H1 (cell line): Measurements from ENCODE around the gene INPP4B. TPM values are rescaled to one million over a fixed set of nuclear protein-coding genes. Genes with fewer than 3 reads are reported as not detected.

ENCODE experiments used
- CTCF ChIA-PET: fragments of 300-600 bp; sonication (Branson Sonifier 250); formaldehyde crosslinking; loops from one replicate; lab custom pipeline; 2021; ENCODE audit not compliant: partially characterized antibody; lab: Charles Lee
- POLR2A ChIA-PET: fragments of 300-600 bp; sonication (Branson Sonifier 250); formaldehyde crosslinking; loops from one replicate; lab custom pipeline; 2021; ENCODE audit warnings: inconsistent platforms; ENCODE audit not compliant: partially characterized antibody; lab: Charles Lee
- DNase-seq, 2 experiments: peaks; one replicate each; pipeline versions ENCODE4 v3.0.0 to v3.0.0-alpha.2; 2010 to 2022; ENCODE audit warnings: low spot score in 2 of 2, low read depth in 1 of 2, mixed read lengths in 1 of 2
- FAIRE-seq: peaks from 2 replicates; lab custom pipeline; 2011; peaks lifted over from hg19 to GRCh38; lab: Jason Lieb, UNC
- H2AFZ ChIP-seq: 2 replicates; pipeline ENCODE4 v1.8.1; 2012; ENCODE audit warnings: low read length, inconsistent platforms
- H2AK5ac ChIP-seq: 2 replicates; pipeline ENCODE4 v1.6.1; 2013; ENCODE audit warnings: low read depth, low read length
- H2BK120ac ChIP-seq: replicated peaks from 2 replicates; pipeline ENCODE3; 2013; ENCODE audit warnings: low read depth, low read length, inconsistent platforms
- H2BK12ac ChIP-seq: 2 replicates; pipeline ENCODE4 v1.6.1; 2013; ENCODE audit warnings: low read depth, low read length
- H2BK15ac ChIP-seq: 2 replicates; pipeline ENCODE4 v1.6.1; 2013; ENCODE audit warnings: low read length
- H2BK20ac ChIP-seq: 2 replicates; pipeline ENCODE4 v1.6.1; 2013; ENCODE audit warnings: low read length
- H2BK5ac ChIP-seq: 2 replicates; pipeline ENCODE4 v1.6.1; 2013; ENCODE audit warnings: low read depth, low read length
- H3K14ac ChIP-seq: 2 replicates; pipeline ENCODE4 v1.6.1; 2013; ENCODE audit warnings: inconsistent platforms; ENCODE audit not compliant: insufficient read length
- H3K18ac ChIP-seq: 2 replicates; pipeline ENCODE4 v1.6.1; 2013; ENCODE audit warnings: low read length; ENCODE audit errors: extremely low read depth
- H3K23ac ChIP-seq: 2 replicates; pipeline ENCODE4 v1.6.1; 2013; ENCODE audit warnings: inconsistent platforms; ENCODE audit not compliant: insufficient read length
- H3K23me2 ChIP-seq: 2 replicates; pipeline ENCODE4 v1.6.1; 2013; ENCODE audit warnings: low read depth, low read length
- H3K27ac ChIP-seq: 2 replicates; pipeline ENCODE4 v1.6.1; 2011; ENCODE audit warnings: low read depth, low read length, inconsistent platforms
- H3K27me3 ChIP-seq, 4 experiments: replicated peaks in 1 of 4; 1 replicate in 1 of 4; 2 replicates in 3 of 4; pipeline versions ENCODE4 v1.6.1 to v1.8.1; 2011 to 2013; ENCODE audit warnings: low read length in 3 of 4, mild to moderate bottlenecking in 3 of 4, inconsistent platforms in 2 of 4, mixed read lengths in 2 of 4, moderate library complexity in 1 of 4; ENCODE audit not compliant: control insufficient read depth in 3 of 4, insufficient read depth in 3 of 4; ENCODE audit errors: extremely low read depth in 1 of 4
- H3K36me3 ChIP-seq, 4 experiments: 2 replicates each; pipeline versions ENCODE4 v1.6.1 to v1.8.1; 2011 to 2013; ENCODE audit warnings: mild to moderate bottlenecking in 4 of 4, low read length in 3 of 4, moderate library complexity in 2 of 4, control low read depth in 1 of 4, inconsistent platforms in 1 of 4; ENCODE audit not compliant: insufficient read depth in 4 of 4, control insufficient read depth in 2 of 4
- H3K4ac ChIP-seq: replicated peaks from 2 replicates; pipeline ENCODE3; 2013; ENCODE audit warnings: low read length, low read depth, mixed read lengths, inconsistent platforms; ENCODE audit not compliant: insufficient read length
- H3K4me1 ChIP-seq, 4 experiments: replicated peaks in 1 of 4; 1 replicate in 1 of 4; 2 replicates in 3 of 4; pipeline versions ENCODE4 v1.6.1 to v1.8.1; 2011 to 2013; ENCODE audit warnings: low read length in 3 of 4, inconsistent platforms in 2 of 4, mixed read lengths in 1 of 4; ENCODE audit not compliant: insufficient read depth in 4 of 4, control insufficient read depth in 3 of 4
- H3K4me2 ChIP-seq, 2 experiments: 2 replicates each; pipeline versions ENCODE4 v1.6.1 to v1.8.1; 2011 to 2013; ENCODE audit warnings: low read depth in 2 of 2, low read length in 2 of 2, control low read depth in 1 of 2, inconsistent platforms in 1 of 2, mild to moderate bottlenecking in 1 of 2; ENCODE audit not compliant: insufficient read depth in 1 of 2
- H3K4me3 ChIP-seq, 4 experiments: fragments of 200-600, 300-600 bp in 1 of 4; sonication (generic), shearing (Covaris generic), sonication (Bioruptor Twin) in 1 of 4; 2 replicates each; pipeline versions ENCODE4 v1.5.1 to v1.8.1; 2011 to 2016; ENCODE audit warnings: low read length in 4 of 4, low read depth in 3 of 4, control low read depth in 2 of 4, inconsistent platforms in 2 of 4, mild to moderate bottlenecking in 2 of 4, mixed read lengths in 1 of 4, moderate library complexity in 1 of 4; ENCODE audit not compliant: insufficient read depth in 2 of 4; ENCODE audit errors: extremely low read depth in 1 of 4
- H3K56ac ChIP-seq: replicated peaks from 2 replicates; pipeline ENCODE3; 2013; ENCODE audit warnings: low read depth, mild to moderate bottlenecking, mixed read lengths, low read length, inconsistent platforms; ENCODE audit not compliant: insufficient read length
- H3K79me1 ChIP-seq: 2 replicates; pipeline ENCODE4 v1.6.1; 2013; ENCODE audit warnings: low read depth, low read length, control low read depth
- H3K79me2 ChIP-seq, 2 experiments: 2 replicates each; pipeline versions ENCODE4 v1.6.1 to v1.8.1; 2012 to 2013; ENCODE audit warnings: low read length in 2 of 2, mild to moderate bottlenecking in 2 of 2, inconsistent platforms in 1 of 2; ENCODE audit not compliant: insufficient read depth in 2 of 2, control insufficient read depth in 1 of 2
- H3K9ac ChIP-seq, 4 experiments: replicated peaks in 1 of 4; 1 replicate in 1 of 4; 2 replicates in 3 of 4; pipeline versions ENCODE4 v1.6.1 to v1.8.1; 2011 to 2013; ENCODE audit warnings: low read depth in 3 of 4, low read length in 3 of 4, control low read depth in 2 of 4, mild to moderate bottlenecking in 2 of 4, moderate library complexity in 2 of 4, inconsistent platforms in 1 of 4; ENCODE audit errors: extremely low read depth in 1 of 4
- H3K9me3 ChIP-seq, 2 experiments: 2 replicates each; pipeline versions ENCODE4 v1.6.1 to v1.8.1; 2012 to 2013; ENCODE audit warnings: mild to moderate bottlenecking in 2 of 2, moderate library complexity in 2 of 2, control low read depth in 1 of 2, inconsistent platforms in 1 of 2, low read depth in 1 of 2, low read length in 1 of 2, mixed read lengths in 1 of 2; ENCODE audit not compliant: insufficient read depth in 2 of 2
- H4K20me1 ChIP-seq, 2 experiments: replicated peaks in 1 of 2; 2 replicates each; pipeline versions ENCODE3 to v1.8.1; 2011 to 2013; ENCODE audit warnings: inconsistent platforms in 2 of 2, low read length in 2 of 2, mild to moderate bottlenecking in 1 of 2; ENCODE audit not compliant: insufficient read depth in 2 of 2, control insufficient read depth in 1 of 2
- H4K5ac ChIP-seq: 2 replicates; pipeline ENCODE4 v1.6.1; 2013; ENCODE audit warnings: low read length, low read depth, mixed read lengths, inconsistent platforms; ENCODE audit not compliant: insufficient read length
- H4K8ac ChIP-seq: 2 replicates; pipeline ENCODE4 v1.8.0; 2013; ENCODE audit warnings: mild to moderate bottlenecking, moderate library complexity, low read length, inconsistent platforms; ENCODE audit not compliant: insufficient read depth; ENCODE audit errors: extremely low read depth
- H4K91ac ChIP-seq: replicated peaks from 2 replicates; pipeline ENCODE3; 2013; ENCODE audit warnings: low read length, mixed read lengths, inconsistent platforms; ENCODE audit not compliant: insufficient read length
- WGBS, 2 experiments: shearing (Covaris generic) in 1 of 2; methylation state at CpG; one replicate each; pipeline versions ENCODE4 v1.1.6 to v1.1.7; 2013 to 2015; ENCODE audit warnings: low lambda C conversion rate in 2 of 2, mixed read lengths in 2 of 2, inconsistent platforms in 1 of 2, low coverage in 1 of 2, missing lambda C conversion rate in 1 of 2; ENCODE audit not compliant: insufficient replicate concordance in 2 of 2, insufficient coverage in 1 of 2, insufficient read length in 1 of 2; ENCODE audit errors: extremely low coverage in 1 of 2, missing lambda C conversion rate in 1 of 2; 5-methylcytosine and 5-hydroxymethylcytosine counted together
- polyA plus RNA-seq, 7 experiments: library from polyadenylated mRNA; depleted of rRNA in 3 of 7; stranded (reverse) in 5 of 7; unstranded in 2 of 7; fragments of >200 nt in 5 of 7; fragments of 200-250 nt in 2 of 7; gene quantifications; 1 replicate in 5 of 7; 2 replicates in 1 of 7; 4 replicates in 1 of 7; pipeline versions ENCODE4 v1.2.1 to v1.2.3, GENCODE V29; 2011 to 2013; ENCODE audit warnings: missing spikeins in 2 of 7, mixed read lengths in 2 of 7
- total RNA-seq: library from RNA; stranded (reverse); fragmentation: NEBNext Ultra II Directional; extraction: Animal tissue kit (Norgen Biotek cat#: 25700); gene quantifications from 2 replicates; pipeline ENCODE4 v1.2.1, GENCODE V29; 2021

Gene INPP4B
- total and polyA plus RNA-seq, 2 of the 8 experiments (the other 6 are each of a cell fraction or from before 2014, with no cell fraction given): 0.11 to 0.54 TPM

DNA sequence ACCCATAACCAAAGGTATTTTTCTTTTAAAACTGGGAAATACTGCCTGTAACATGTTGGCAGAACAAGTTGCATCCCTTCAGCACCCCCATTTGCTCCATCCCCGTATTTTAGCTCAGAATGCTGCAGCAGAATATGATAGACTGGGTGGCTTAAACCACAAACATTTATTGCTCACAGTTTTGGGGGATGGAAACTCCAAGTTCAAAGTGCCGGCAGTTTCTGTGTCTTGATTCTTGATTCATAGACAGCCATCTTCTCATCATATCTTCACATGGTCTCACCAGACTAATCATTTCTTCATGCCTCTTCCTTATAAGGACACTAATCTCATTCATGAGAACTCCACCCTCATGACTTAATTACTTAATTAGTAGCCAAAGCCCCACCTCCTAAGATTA lies 10.5 kb upstream of the INPP4B start:
- ChIA-PET POLR2A (no interaction called here), CTCF (interaction anchor here (1.0 kb wide), 1 partner anchor 1702 kb away, joined by 3 read pairs; no protein-coding TSS in a partner anchor)
- Histone ChIP-seq H3K79me1 (no peaks in the 10 kb centered on the region), H3K23ac (no peak overlapping the region), H2AFZ (no peak overlapping the region), H4K91ac (no peak overlapping the region), H3K27ac (no peak overlapping the region), H3K27me3 (no peaks in the 10 kb centered on the region), H2BK12ac (no peak overlapping the region), H3K4me2 (no peak overlapping the region), H2BK20ac (no peak overlapping the region), H3K4ac (no peak overlapping the region), H2BK15ac (no peak overlapping the region), H3K14ac (no peak overlapping the region), H3K56ac (no peak overlapping the region), H3K4me1 (no peaks in the 10 kb centered on the region), H3K4me3 (no peak overlapping the region), H2BK120ac (no peak overlapping the region), H2AK5ac (no peak overlapping the region), H4K20me1 (no peaks in the 10 kb centered on the region), H3K18ac (no peak overlapping the region), H3K9me3 (no peaks in the 10 kb centered on the region), H4K8ac (no peak overlapping the region), H3K23me2 (no peaks in the 10 kb centered on the region), H2BK5ac (no peak overlapping the region), H4K5ac (no peak overlapping the region), H3K79me2 (no peaks in the 10 kb centered on the region), H3K9ac (no peak overlapping the region), H3K36me3 (no peaks in the 10 kb centered on the region)
- WGBS, 2 experiments: 92% methylated on average over 2 of the region's 2 CpGs; no CpG with 5 or more reads in 1 of the 2 experiments
- no peak for DNase-seq
- no peak for FAIRE-seq
